Transverse colon (tissue), 4 donors: ENCODE measurements around the gene THPO. TPM values are rescaled to one million over a fixed set of nuclear protein-coding genes. Genes with fewer than 3 reads are reported as not detected.

Experiments used
- DNase-seq: peaks from one replicate; pipeline ENCODE4 v3.0.0-alpha.2; 2019
- H3K27ac ChIP-seq, 4 donors: fragments of 200-600 bp; sonication (generic); 2 replicates each; pipeline ENCODE4 v1.5.1; 2016 to 2018; ENCODE audit warnings: inconsistent platforms in 4 of 4
- H3K27me3 ChIP-seq: fragments of 200-600 bp; sonication (generic); 2 replicates; pipeline ENCODE4 v1.5.1; 2017; ENCODE audit warnings: inconsistent platforms
- H3K36me3 ChIP-seq, 4 donors: fragments of 200-600 bp; sonication (generic); 2 replicates each; pipeline ENCODE4 v1.5.1; 2017 to 2019; ENCODE audit warnings: inconsistent platforms in 4 of 4
- H3K4me1 ChIP-seq, 4 donors: fragments of 200-600 bp; sonication (generic); 2 replicates each; pipeline ENCODE4 v1.5.1; 2017 to 2020; ENCODE audit warnings: inconsistent platforms in 4 of 4
- H3K4me3 ChIP-seq, 4 donors: fragments of 200-600 bp; sonication (generic); 1 replicate in 1 of 4; 2 replicates in 3 of 4; pipeline versions ENCODE4 v1.5.1 to v1.6.1; 2017 to 2019; ENCODE audit warnings: inconsistent platforms in 4 of 4
- H3K9me3 ChIP-seq, 2 donors: fragments of 200-600 bp; sonication (generic); 2 replicates each; pipeline ENCODE4 v1.5.1; 2017 to 2019; ENCODE audit warnings: inconsistent platforms in 2 of 2
- EP300 ChIP-seq: sonication (generic); formaldehyde crosslinking; IDR thresholded peaks from one replicate; pipeline ENCODE4 v1.6.1; 2017; ENCODE audit warnings: antibody characterized with exemption, low read depth
- POLR2A ChIP-seq: fragments of 450-650 bp; IDR thresholded peaks from one replicate; pipeline ENCODE4 v1.6.1; 2016; ENCODE audit warnings: antibody characterized with exemption, mild to moderate bottlenecking, moderate library complexity
- POLR2AphosphoS5 ChIP-seq, 3 donors: sonication (generic); formaldehyde crosslinking; IDR thresholded peaks; one replicate each; pipeline ENCODE4 v1.6.1; 2016; ENCODE audit warnings: antibody characterized with exemption in 3 of 3
- WGBS, 2 donors: methylation state at CpG; one replicate each; pipeline ENCODE4 v1.1.5; 2018; ENCODE audit warnings: low coverage in 1 of 2; 5-methylcytosine and 5-hydroxymethylcytosine counted together
- in situ Hi-C, 4 donors: fragments of 200-750 bp; cut with MboI; loops; one replicate each; pipeline versions ENCODE4 v1.15.0 to v1.15.1; 2017; ENCODE audit warnings: low sequenced_read_pairs in 3 of 4, low pct_ligation_motif_present in 1 of 4, low pct_unique_long_range_greater_than_20kb in 1 of 4
- intact Hi-C: fragments of 100-400 bp; cut with DNase I; formaldehyde crosslinking; loops from one replicate; pipeline ENCODE4 v1.15.1; 2023; ENCODE audit warnings: low total_unique reads
- total RNA-seq, 4 donors: library from RNA; depleted of rRNA; stranded (reverse); fragments of >200 nt; gene quantifications; one replicate each; pipeline ENCODE4 v1.1.0, GENCODE V29; 2016
- TF ChIP-seq, protein P1 (sequence below), 5 experiments: fragments of 200-600 bp in 3 of 5; fragments of 450-650 bp in 2 of 5; sonication (generic) in 3 of 5; IDR thresholded peaks; 1 replicate in 2 of 5; 2 replicates in 3 of 5; pipeline ENCODE4 v1.5.1; 2016 to 2017; ENCODE audit warnings: antibody characterized with exemption in 5 of 5, inconsistent platforms in 3 of 5, mild to moderate bottlenecking in 2 of 5, moderate library complexity in 1 of 5

The THPO gene
- total RNA-seq, 4 donors from 2014 or later: not detected

DNA sequence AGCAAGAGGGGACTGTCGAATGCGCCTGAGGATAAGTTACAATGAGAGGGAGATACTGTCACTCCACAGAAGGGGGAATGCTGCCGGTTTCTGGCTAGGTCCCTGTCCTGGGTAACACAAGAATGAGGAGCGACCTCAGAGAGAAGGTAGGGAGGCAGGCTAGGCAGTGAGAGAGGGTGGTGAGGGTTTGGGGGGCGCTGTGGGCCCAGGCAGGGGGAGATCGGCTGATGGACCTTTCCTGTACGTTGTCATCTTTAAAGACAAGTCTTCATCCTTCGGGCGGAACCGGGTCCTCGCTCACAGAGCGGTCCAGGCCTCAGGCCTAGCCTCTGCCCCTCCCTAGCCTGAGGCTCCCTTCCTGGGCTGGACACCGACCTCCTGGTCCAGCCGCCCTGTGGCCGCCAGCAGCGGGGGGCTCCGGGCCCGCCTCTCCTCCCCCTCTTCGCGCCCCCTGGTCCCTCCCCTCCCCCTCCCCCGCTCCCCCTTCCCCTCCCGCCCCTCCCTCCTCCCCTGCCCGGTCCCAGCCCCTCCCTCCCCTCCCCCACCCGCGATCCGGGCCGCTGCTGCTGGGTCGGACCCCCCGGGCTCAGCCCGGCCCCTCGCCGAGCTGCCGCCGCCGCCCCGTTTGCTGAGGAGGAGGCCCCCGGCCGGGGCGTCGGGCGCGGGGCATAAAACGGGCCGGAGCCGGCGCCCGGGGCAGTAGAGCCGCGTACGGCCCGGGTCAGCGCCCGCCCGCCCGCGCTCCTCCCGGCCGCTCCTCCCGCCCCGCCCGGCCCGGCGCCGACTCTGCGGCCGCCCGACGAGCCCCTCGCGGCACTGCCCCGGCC, 1.6 kb upstream of the THPO start, which contains the start of gene CHRD:
TSS of gene CHRD (plus strand) at position 697 of the 827 bp plus-strand sequence. CDS start 265 bp downstream, outside the sequence.
- in situ Hi-C loops: loop anchor here in 2 of 4 donors (10.0 to 25.0 kb wide), 2 partner anchors 155 to 408 kb away; no protein-coding TSS in a partner anchor
- DNase-seq: no peak

DNA sequence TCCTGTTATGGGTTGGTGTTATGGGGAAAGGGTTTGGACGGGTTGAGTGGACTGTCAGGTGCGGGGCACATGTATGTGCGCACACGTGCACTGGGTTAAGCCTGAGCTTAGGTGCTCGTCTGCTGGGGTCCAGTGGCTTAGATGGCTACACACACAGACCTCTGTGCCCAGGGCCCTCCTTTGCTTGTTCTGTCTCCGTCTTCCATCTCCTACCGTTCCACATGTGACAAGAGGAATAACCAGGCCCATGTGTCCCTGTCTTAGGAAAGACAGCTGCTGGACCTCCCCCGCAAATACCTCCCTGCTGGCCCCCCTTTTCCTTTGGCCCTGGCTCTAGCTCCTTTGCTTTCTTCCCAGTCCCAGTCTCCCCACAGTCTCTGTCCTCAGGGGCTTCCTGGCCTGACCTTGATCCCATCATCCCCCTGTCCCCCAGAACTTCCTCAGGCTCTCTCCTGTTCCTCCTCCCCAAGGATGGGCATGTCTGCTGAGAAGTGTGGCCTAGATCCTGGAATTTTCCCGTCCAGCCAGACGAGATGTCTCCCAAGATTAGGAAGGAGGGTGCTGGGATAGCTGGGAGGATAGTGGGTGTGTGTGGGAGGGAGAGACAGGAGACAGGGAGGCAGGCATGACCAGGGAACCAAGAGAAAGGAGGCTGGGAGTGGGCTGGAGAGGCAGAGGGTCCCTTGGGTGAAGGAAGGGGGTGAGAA, 797 bp upstream of the THPO start:
- H3K4me3 ChIP-seq: no peak overlapping the region
- no peak for DNase-seq
- no peaks in the 10 kb centered on the region for H3K36me3 ChIP-seq
- no peaks in the 10 kb centered on the region for H3K9me3 ChIP-seq
- H3K27me3 ChIP-seq: peaks cover 63% of the 10 kb centered on the region
- in situ Hi-C loops: loop anchor here in 2 of 4 donors (10.0 to 25.0 kb wide), 2 partner anchors 156 to 408 kb away; no protein-coding TSS in a partner anchor
- peaks cover 12 to 29% (median 14%) of the 10 kb centered on the region in 4 donors for H3K4me1 ChIP-seq
- intact Hi-C loops: no loop called here
- WGBS, 2 donors: 74 to 100% methylated on average over 1 to 10 of the region's 10 CpGs
- H3K27ac ChIP-seq: peak overlapping the region; percentile 54 to 76 (median 63)
- TF ChIP-seq POLR2AphosphoS5 (IDR thresholded peaks at IDR 0.05): no peak
- TF ChIP-seq EP300: no peak
- no peak for TF ChIP-seq POLR2A
- TF ChIP-seq, protein P1, sequence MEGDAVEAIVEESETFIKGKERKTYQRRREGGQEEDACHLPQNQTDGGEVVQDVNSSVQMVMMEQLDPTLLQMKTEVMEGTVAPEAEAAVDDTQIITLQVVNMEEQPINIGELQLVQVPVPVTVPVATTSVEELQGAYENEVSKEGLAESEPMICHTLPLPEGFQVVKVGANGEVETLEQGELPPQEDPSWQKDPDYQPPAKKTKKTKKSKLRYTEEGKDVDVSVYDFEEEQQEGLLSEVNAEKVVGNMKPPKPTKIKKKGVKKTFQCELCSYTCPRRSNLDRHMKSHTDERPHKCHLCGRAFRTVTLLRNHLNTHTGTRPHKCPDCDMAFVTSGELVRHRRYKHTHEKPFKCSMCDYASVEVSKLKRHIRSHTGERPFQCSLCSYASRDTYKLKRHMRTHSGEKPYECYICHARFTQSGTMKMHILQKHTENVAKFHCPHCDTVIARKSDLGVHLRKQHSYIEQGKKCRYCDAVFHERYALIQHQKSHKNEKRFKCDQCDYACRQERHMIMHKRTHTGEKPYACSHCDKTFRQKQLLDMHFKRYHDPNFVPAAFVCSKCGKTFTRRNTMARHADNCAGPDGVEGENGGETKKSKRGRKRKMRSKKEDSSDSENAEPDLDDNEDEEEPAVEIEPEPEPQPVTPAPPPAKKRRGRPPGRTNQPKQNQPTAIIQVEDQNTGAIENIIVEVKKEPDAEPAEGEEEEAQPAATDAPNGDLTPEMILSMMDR (IDR thresholded peaks at IDR 0.05): no peak

More for the DNA sequence above, 1.6 kb upstream of the THPO start, which contains the start of gene CHRD:
- H3K27me3 ChIP-seq: peaks cover 63% of the 10 kb centered on the region
- 40 to 58% methylated on average over 6 to 20 of the region's 71 CpGs for WGBS, 2 donors
- TF ChIP-seq EP300 (no peak), POLR2A (no peak), POLR2AphosphoS5 (IDR thresholded peaks at IDR 0.05) (no peak)
- TF ChIP-seq, protein P1 (IDR thresholded peaks at IDR 0.05): no peak
- peak within 1 kb of the TSS; percentile 37 to 45 (median 43) for H3K4me3 ChIP-seq
- H3K4me1 ChIP-seq: peaks cover 12 to 29% (median 14%) of the 10 kb centered on the region in 4 donors
- H3K36me3 ChIP-seq: no peaks in the 10 kb centered on the region
- H3K9me3 ChIP-seq: no peaks in the 10 kb centered on the region
- peak within 1 kb of the TSS; percentile 54 to 76 (median 63) for H3K27ac ChIP-seq
- intact Hi-C loops: loop anchor here (10.0 kb wide), 1 partner anchor 395 kb away; no protein-coding TSS in a partner anchor

DNA sequence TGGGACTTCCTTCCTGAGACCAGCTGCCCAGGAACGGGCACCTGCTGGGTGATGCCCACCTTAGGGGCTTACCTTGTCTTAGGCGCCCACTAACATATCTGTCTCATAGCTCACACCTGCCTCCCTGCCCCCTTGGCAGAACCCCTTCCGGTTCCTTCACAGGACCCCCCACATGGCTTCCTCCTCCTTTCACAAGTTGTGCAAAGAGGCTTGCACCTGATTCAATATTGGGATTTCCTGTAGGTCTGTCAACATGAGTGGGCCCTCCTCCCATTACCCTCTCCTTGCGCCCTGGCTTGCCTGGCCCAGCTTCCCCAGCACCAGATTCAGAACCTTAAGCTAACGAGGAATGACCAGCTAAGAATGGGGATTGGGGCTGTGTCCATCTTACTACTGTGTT, 633 bp downstream of the THPO start:
- Histone ChIP-seq H3K27ac (no peak overlapping the region), H3K36me3 (no peaks in the 10 kb centered on the region), H3K4me3 (no peak overlapping the region), H3K27me3 (peaks cover 61% of the 10 kb centered on the region), H3K4me1 (peaks cover 12 to 32% (median 14%) of the 10 kb centered on the region in 4 donors), H3K9me3 (no peaks in the 10 kb centered on the region)
- TF ChIP-seq POLR2AphosphoS5 (IDR thresholded peaks at IDR 0.05) (no peak), EP300 (no peak), POLR2A (no peak)
- TF ChIP-seq, protein P1 (IDR thresholded peaks at IDR 0.05): no peak
- intact Hi-C loops (no loop called here), in situ Hi-C loops (loop anchor here in 2 of 4 donors (10.0 to 25.0 kb wide), 2 partner anchors 157 to 410 kb away; no protein-coding TSS in a partner anchor)
- WGBS, 2 donors: 73% methylated on average over 5 of the region's 5 CpGs; no CpG with 5 or more reads in 1 of the 2 donors
- DNase-seq: no peak
